ENCODE results near the gene RESF1. TPM values are rescaled to one million over a fixed set of nuclear protein-coding genes. Genes with fewer than 3 reads are reported as not detected.

RESF1 gene
- total RNA-seq, 1 experiment from 2014 or later = 64.7 TPM

- TF ChIP-seq CBX3 (IDR thresholded peaks at IDR 0.05; ENCODE audit: low read depth) (no peak), MAX (IDR thresholded peaks at IDR 0.05) (no peak), CEBPB (IDR thresholded peaks at IDR 0.05; ENCODE audit: low read depth) (no peak), POLR2AphosphoS5 (IDR thresholded peaks at IDR 0.05; ENCODE audit: low read depth, low read length) (no peak), CTCF (IDR thresholded peaks at IDR 0.05 in 2 of 3, conservative IDR thresholded peaks at IDR 0.05 in 1 of 3; ENCODE audit: borderline replicate concordance in 1 of 3, insufficient read depth in 1 of 3, low read depth in 2 of 3, low read length in 2 of 3) (no peak), POLR2A (IDR thresholded peaks at IDR 0.05; ENCODE audit: borderline replicate concordance, extremely low read depth, insufficient read depth, insufficient read length) (no peak), SIN3A (IDR thresholded peaks at IDR 0.05; ENCODE audit: low read depth) (no peak)
- intact Hi-C loops (cut with micrococcal nuclease) = no loop called here
- CTCF ChIA-PET = no interaction called here
- Histone ChIP-seq H3K79me2 (ENCODE audit: insufficient read depth, low read length) (no peaks in the 10 kb centered on the region; the same call in 1 of the 2 replicates), H3K4me2 (ENCODE audit: low read length) (no peak overlapping the region), H3K9me2 (ENCODE audit: insufficient read depth) (no peaks in the 10 kb centered on the region), H3K27ac (ENCODE audit: low read depth, low read length) (no peak overlapping the region), H2AFZ (ENCODE audit: low read depth, low read length, poor library complexity, severe bottlenecking) (no peak overlapping the region), H3K9ac (ENCODE audit: low read length) (no peak overlapping the region), H3K27me3 (ENCODE audit: insufficient read depth, low read length) (no peaks in the 10 kb centered on the region), H3K4me1 (ENCODE audit: control insufficient read depth in 1 of 2, insufficient read depth in 2 of 2, low read length in 2 of 2) (no peaks in the 10 kb centered on the region), H3K36me3 (ENCODE audit: control insufficient read depth in 1 of 2, insufficient read depth in 2 of 2, low read length in 2 of 2) (peaks cover 4 to 6% of the 10 kb centered on the region in 2 experiments; a peak in 2 of 4 replicates), H3K9me3 (ENCODE audit: control insufficient read depth in 1 of 2, insufficient read depth in 1 of 2, low read depth in 1 of 2, low read length in 2 of 2) (no peaks in the 10 kb centered on the region), H4K20me1 (ENCODE audit: insufficient read depth) (no peaks in the 10 kb centered on the region), H3K4me3 (replicated peaks in 1 of 2; ENCODE audit: low read depth in 1 of 2, low read length in 2 of 2) (no peak overlapping the region)
- POLR2A ChIA-PET = no interaction called here
- RAD21 ChIA-PET (ENCODE audit: low non-redundant PET in 1 of 2, low total read pairs in 2 of 2, uncharacterized antibody in 2 of 2, unreplicated experiment in 2 of 2) = no interaction called here
- ATAC-seq (no peak), DNase-seq (ENCODE audit: low read depth, low spot score) (no peak)
- no TSS peak for BruUV-seq (replicated peaks)
Observed at GRCh38 chr12:31989571-31990362, 30.6 kb downstream of the RESF1 start.

GRCh38 chr12:31991146-31991545 is 31.9 kb downstream of the RESF1 start:
- BruUV-seq (replicated peaks) = no TSS peak
- CTCF ChIA-PET = no interaction called here
- TF ChIP-seq EZH2 (IDR thresholded peaks at IDR 0.05) (no peak), ATF3 (IDR thresholded peaks at IDR 0.05) (no peak), JUND (IDR thresholded peaks at IDR 0.05) (no peak), EZH2phosphoT487 (IDR thresholded peaks at IDR 0.05; ENCODE audit: borderline replicate concordance) (no peak), FOSL1 (IDR thresholded peaks at IDR 0.05; ENCODE audit: low read depth) (no peak), POLR2A (IDR thresholded peaks at IDR 0.05; ENCODE audit: borderline replicate concordance, extremely low read depth, insufficient read depth, insufficient read length) (no peak), MAX (IDR thresholded peaks at IDR 0.05) (no peak), CEBPB (IDR thresholded peaks at IDR 0.05; ENCODE audit: low read depth) (no peak), EGR1 (IDR thresholded peaks at IDR 0.05; ENCODE audit: low read depth) (no peak), ZBTB33 (IDR thresholded peaks at IDR 0.05; ENCODE audit: extremely low read depth, insufficient replicate concordance, low read length) (no peak), ZNF274 (IDR thresholded peaks at IDR 0.05; ENCODE audit: low read depth, low read length) (no peak), POLR2AphosphoS5 (IDR thresholded peaks at IDR 0.05; ENCODE audit: low read depth, low read length) (no peak), ZFX (IDR thresholded peaks at IDR 0.05) (no peak)

More at GRCh38 chr12:31991146-31991545, 31.9 kb downstream of the RESF1 start:
- H3K9ac ChIP-seq (ENCODE audit: low read length) = no peak overlapping the region
- no peak overlapping the region for H3K27ac ChIP-seq (ENCODE audit: low read depth, low read length)
- intact Hi-C loops (cut with micrococcal nuclease) = no loop called here
- RAD21 ChIA-PET (ENCODE audit: low non-redundant PET in 1 of 2, low total read pairs in 2 of 2, uncharacterized antibody in 2 of 2, unreplicated experiment in 2 of 2) = no interaction called here
- no peaks in the 10 kb centered on the region; the same call in 1 of the 2 replicates for H3K79me2 ChIP-seq (ENCODE audit: insufficient read depth, low read length)
- no peak overlapping the region for H3K4me2 ChIP-seq (ENCODE audit: low read length)
- H3K9me2 ChIP-seq (ENCODE audit: insufficient read depth) = no peaks in the 10 kb centered on the region
- ATAC-seq (no peak), DNase-seq (ENCODE audit: low read depth, low spot score) (no peak)
- no peaks in the 10 kb centered on the region for H3K27me3 ChIP-seq (ENCODE audit: insufficient read depth, low read length)
- no peak overlapping the region for H2AFZ ChIP-seq (ENCODE audit: low read depth, low read length, poor library complexity, severe bottlenecking)
- H4K20me1 ChIP-seq (ENCODE audit: insufficient read depth) = no peaks in the 10 kb centered on the region
- H3K9me3 ChIP-seq (ENCODE audit: control insufficient read depth in 1 of 2, insufficient read depth in 1 of 2, low read depth in 1 of 2, low read length in 2 of 2) = no peaks in the 10 kb centered on the region
- H3K4me3 ChIP-seq (replicated peaks in 1 of 2; ENCODE audit: low read depth in 1 of 2, low read length in 2 of 2) = no peak overlapping the region
- H3K36me3 ChIP-seq (ENCODE audit: control insufficient read depth in 1 of 2, insufficient read depth in 2 of 2, low read length in 2 of 2) = peaks cover 4 to 6% of the 10 kb centered on the region in 2 experiments; a peak in 2 of 4 replicates
- H3K4me1 ChIP-seq (ENCODE audit: control insufficient read depth in 1 of 2, insufficient read depth in 2 of 2, low read length in 2 of 2) = no peaks in the 10 kb centered on the region
- POLR2A ChIA-PET = no interaction called here

All from HCT116 (cell line).